HCT116 (cell line): ENCODE data around the gene RHBDD1. TPM values are rescaled to one million over a fixed set of nuclear protein-coding genes. Genes with fewer than 3 reads are reported as not detected.

Experiments used
- ATAC-seq: fragments of 200-7000 bp; cut with Tn5 transposase; 2 replicates; pipeline ENCODE4 v1.9.1; 2020; ENCODE audit warnings: mild to moderate bottlenecking, moderate library complexity
- BruUV-seq: library from RNA; stranded (reverse); fragments of 400-500 nt; replicated peaks from 2 replicates; lab custom pipeline; 2021; lab: Mats Ljungman, UMichigan
- CTCF ChIA-PET: fragments of 300-600 bp; sonication (Branson Sonifier 250); formaldehyde crosslinking; loops from one replicate; lab custom pipeline; 2021; ENCODE audit warnings: antibody characterized with exemption; lab: Charles Lee
- POLR2A ChIA-PET: fragments of 300-600, 350-600 bp; sonication (Branson Sonifier 250); formaldehyde crosslinking; loops from one replicate; lab custom pipeline; 2021; ENCODE audit warnings: antibody characterized with exemption; lab: Charles Lee
- RAD21 ChIA-PET, 2 experiments: fragments of 300-600 bp; sonication (Branson Sonifier 250); formaldehyde crosslinking; loops; one replicate each; lab custom pipeline; 2023; ENCODE audit warnings: low total read pairs in 2 of 2; ENCODE audit not compliant: uncharacterized antibody in 2 of 2, unreplicated experiment in 2 of 2, low non-redundant PET in 1 of 2; lab: Charles Lee
- DNase-seq: peaks from one replicate; pipeline ENCODE4 v3.0.0-alpha.2; 2010; ENCODE audit warnings: low read depth, low spot score
- H2AFZ ChIP-seq: fragments of 200-600 bp; shearing (Covaris generic), sonication (generic); 2 replicates; pipeline ENCODE4 v1.6.1; 2017; ENCODE audit warnings: low read depth, mixed run types, mixed read lengths, antibody characterized with exemption, low read length; ENCODE audit not compliant: poor library complexity, severe bottlenecking
- H3K27ac ChIP-seq: 2 replicates; pipeline ENCODE4 v1.5.1; 2012; ENCODE audit warnings: low read depth, low read length
- H3K27me3 ChIP-seq: fragments of 200-600 bp; sonication (generic); 2 replicates; pipeline ENCODE4 v1.6.1; 2016; ENCODE audit warnings: mixed run types, low read length, mixed read lengths; ENCODE audit not compliant: insufficient read depth
- H3K36me3 ChIP-seq, 2 experiments: fragments of 200-500 bp in 1 of 2; fragments of 200-600 bp in 1 of 2; sonication (Bioruptor generic) in 1 of 2; sonication (generic) in 1 of 2; 2 replicates each; pipeline versions ENCODE4 v1.5.1 to v1.6.1; 2014 to 2016; ENCODE audit warnings: low read length in 2 of 2, inconsistent platforms in 1 of 2, mixed read lengths in 1 of 2, mixed run types in 1 of 2; ENCODE audit not compliant: insufficient read depth in 2 of 2, control insufficient read depth in 1 of 2
- H3K4me1 ChIP-seq, 2 experiments: fragments of 200-600 bp in 1 of 2; sonication (generic) in 1 of 2; 2 replicates each; pipeline versions ENCODE4 v1.5.1 to v1.6.1; 2012 to 2017; ENCODE audit warnings: low read length in 2 of 2, inconsistent platforms in 1 of 2, mild to moderate bottlenecking in 1 of 2, mixed read lengths in 1 of 2, mixed run types in 1 of 2, moderate library complexity in 1 of 2; ENCODE audit not compliant: insufficient read depth in 2 of 2, control insufficient read depth in 1 of 2
- H3K4me2 ChIP-seq: fragments of 200-600 bp; sonication (generic); 2 replicates; pipeline ENCODE4 v1.6.1; 2017; ENCODE audit warnings: mixed run types, low read length, mixed read lengths
- H3K4me3 ChIP-seq, 2 experiments: fragments of 200-600 bp in 1 of 2; sonication (generic) in 1 of 2; replicated peaks in 1 of 2; 2 replicates each; pipeline ENCODE4 v1.5.1; 2011 to 2016; ENCODE audit warnings: low read length in 2 of 2, control low read depth in 1 of 2, low read depth in 1 of 2, mild to moderate bottlenecking in 1 of 2, mixed read lengths in 1 of 2, mixed run types in 1 of 2
- H3K79me2 ChIP-seq: fragments of 200-600 bp; sonication (generic); 2 replicates; pipeline ENCODE4 v1.6.1; 2017; ENCODE audit warnings: mild to moderate bottlenecking, mixed run types, low read length, moderate library complexity, mixed read lengths; ENCODE audit not compliant: insufficient read depth
- H3K9ac ChIP-seq: fragments of 200-600 bp; sonication (generic); 2 replicates; pipeline ENCODE4 v1.6.1; 2016; ENCODE audit warnings: low read length, mixed read lengths
- H3K9me2 ChIP-seq: fragments of 200-600 bp; sonication (generic), shearing (Covaris generic); 2 replicates; pipeline ENCODE4 v1.6.1; 2017; ENCODE audit warnings: mixed run types, mild to moderate bottlenecking, moderate library complexity; ENCODE audit not compliant: insufficient read depth
- H3K9me3 ChIP-seq, 2 experiments: fragments of 200-500 bp in 1 of 2; fragments of 200-600 bp in 1 of 2; sonication (Bioruptor generic) in 1 of 2; sonication (generic) in 1 of 2; 2 replicates each; pipeline ENCODE4 v1.6.1; 2014 to 2017; ENCODE audit warnings: low read length in 2 of 2, mixed read lengths in 2 of 2, inconsistent platforms in 1 of 2, low read depth in 1 of 2, mild to moderate bottlenecking in 1 of 2, mixed run types in 1 of 2, moderate library complexity in 1 of 2; ENCODE audit not compliant: control insufficient read depth in 1 of 2, insufficient read depth in 1 of 2
- H4K20me1 ChIP-seq: fragments of 200-600 bp; sonication (generic), shearing (Covaris generic); 2 replicates; pipeline ENCODE4 v1.6.1; 2017; ENCODE audit warnings: mixed run types, mild to moderate bottlenecking, moderate library complexity; ENCODE audit not compliant: insufficient read depth
- CBX3 ChIP-seq: IDR thresholded peaks from 2 replicates; pipeline ENCODE4 v1.6.1; 2012; ENCODE audit warnings: low read depth
- CEBPB ChIP-seq: IDR thresholded peaks from 2 replicates; pipeline ENCODE4 v1.6.1; 2012; ENCODE audit warnings: low read depth
- CTCF ChIP-seq, 3 experiments: fragments of 200-600 bp in 1 of 3; sonication (generic) in 1 of 3; IDR thresholded peaks in 2 of 3; conservative IDR thresholded peaks in 1 of 3; 2 replicates each; pipeline ENCODE4 v1.5.1; 2012 to 2017; ENCODE audit warnings: low read depth in 2 of 3, low read length in 2 of 3, antibody characterized with exemption in 1 of 3, borderline replicate concordance in 1 of 3, control low read depth in 1 of 3, mild to moderate bottlenecking in 1 of 3, mixed read lengths in 1 of 3, mixed run types in 1 of 3, moderate library complexity in 1 of 3; ENCODE audit not compliant: insufficient read depth in 1 of 3
- EGR1 ChIP-seq: IDR thresholded peaks from 2 replicates; pipeline ENCODE4 v1.6.1; 2012; ENCODE audit warnings: low read depth
- EZH2phosphoT487 ChIP-seq: fragments of 200-600 bp; IDR thresholded peaks from 2 replicates; pipeline ENCODE4 v1.6.1; 2018; ENCODE audit warnings: antibody characterized with exemption, borderline replicate concordance
- FOSL1 ChIP-seq: IDR thresholded peaks from 2 replicates; pipeline ENCODE4 v1.6.1; 2012; ENCODE audit warnings: low read depth
- POLR2AphosphoS5 ChIP-seq: IDR thresholded peaks from 2 replicates; pipeline ENCODE4 v1.6.1; 2011; ENCODE audit warnings: mild to moderate bottlenecking, low read depth, low read length, moderate library complexity
- RAD21 ChIP-seq: IDR thresholded peaks from 2 replicates; pipeline ENCODE4 v1.6.1; 2012; ENCODE audit warnings: low read depth, mild to moderate bottlenecking
- SRF ChIP-seq: IDR thresholded peaks from 2 replicates; pipeline ENCODE4 v1.6.1; 2012; ENCODE audit warnings: low read depth
- TCF7L2 ChIP-seq: IDR thresholded peaks from 2 replicates; pipeline ENCODE4 v1.7.0; 2011; ENCODE audit warnings: borderline replicate concordance, inconsistent platforms; ENCODE audit not compliant: insufficient read depth, insufficient read length; ENCODE audit errors: extremely low read depth
- intact Hi-C: fragments of 100-400 bp; cut with micrococcal nuclease; formaldehyde crosslinking; loops from 2 replicates; pipeline ENCODE4 v1.10.0; 2022
- total RNA-seq: library from RNA; stranded (reverse); gene quantifications from one replicate; pipeline ENCODE4 v1.2.1, GENCODE V29; 2021; ENCODE audit not compliant: unreplicated experiment
- TF ChIP-seq, protein P1 (sequence below): IDR thresholded peaks from 2 replicates; pipeline ENCODE4 v1.6.1; 2012; ENCODE audit warnings: low read depth
- TF ChIP-seq, protein P2 (sequence below): IDR thresholded peaks from 2 replicates; pipeline ENCODE4 v1.6.1; 2012

RHBDD1 gene
- total RNA-seq, 1 experiment from 2014 or later, result 73.8 TPM

DNA sequence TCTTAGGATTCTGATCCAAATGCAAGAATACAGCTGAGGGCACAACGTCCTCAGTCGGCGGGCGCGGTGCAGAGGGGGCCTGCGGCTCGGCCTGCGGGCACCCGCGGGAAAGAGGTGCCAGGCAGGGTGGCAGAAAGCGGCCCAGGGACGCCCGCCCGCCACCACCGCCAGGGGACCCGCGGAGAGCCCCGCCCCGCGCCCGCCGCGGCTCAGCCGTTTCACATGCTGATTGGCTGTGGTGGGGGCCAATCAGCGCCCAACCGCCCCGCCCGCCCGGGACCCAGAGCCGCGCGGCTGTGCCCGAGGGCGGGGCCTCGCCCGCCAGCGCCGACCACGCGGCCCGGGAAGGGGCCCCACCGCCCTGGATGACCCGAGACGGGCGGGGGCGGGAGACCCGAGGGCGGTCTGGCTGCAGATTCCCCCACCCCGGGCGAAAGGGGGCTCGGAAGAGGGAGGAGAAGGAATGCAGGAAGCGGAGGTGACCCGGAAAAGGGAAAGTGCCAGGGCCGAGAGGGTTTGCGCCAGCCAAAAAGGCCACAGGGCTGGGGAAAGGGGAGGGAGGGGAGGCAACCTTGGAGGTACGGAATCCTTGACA lies 44.3 kb upstream of the RHBDD1 start (continued):
- TF ChIP-seq, protein P1, sequence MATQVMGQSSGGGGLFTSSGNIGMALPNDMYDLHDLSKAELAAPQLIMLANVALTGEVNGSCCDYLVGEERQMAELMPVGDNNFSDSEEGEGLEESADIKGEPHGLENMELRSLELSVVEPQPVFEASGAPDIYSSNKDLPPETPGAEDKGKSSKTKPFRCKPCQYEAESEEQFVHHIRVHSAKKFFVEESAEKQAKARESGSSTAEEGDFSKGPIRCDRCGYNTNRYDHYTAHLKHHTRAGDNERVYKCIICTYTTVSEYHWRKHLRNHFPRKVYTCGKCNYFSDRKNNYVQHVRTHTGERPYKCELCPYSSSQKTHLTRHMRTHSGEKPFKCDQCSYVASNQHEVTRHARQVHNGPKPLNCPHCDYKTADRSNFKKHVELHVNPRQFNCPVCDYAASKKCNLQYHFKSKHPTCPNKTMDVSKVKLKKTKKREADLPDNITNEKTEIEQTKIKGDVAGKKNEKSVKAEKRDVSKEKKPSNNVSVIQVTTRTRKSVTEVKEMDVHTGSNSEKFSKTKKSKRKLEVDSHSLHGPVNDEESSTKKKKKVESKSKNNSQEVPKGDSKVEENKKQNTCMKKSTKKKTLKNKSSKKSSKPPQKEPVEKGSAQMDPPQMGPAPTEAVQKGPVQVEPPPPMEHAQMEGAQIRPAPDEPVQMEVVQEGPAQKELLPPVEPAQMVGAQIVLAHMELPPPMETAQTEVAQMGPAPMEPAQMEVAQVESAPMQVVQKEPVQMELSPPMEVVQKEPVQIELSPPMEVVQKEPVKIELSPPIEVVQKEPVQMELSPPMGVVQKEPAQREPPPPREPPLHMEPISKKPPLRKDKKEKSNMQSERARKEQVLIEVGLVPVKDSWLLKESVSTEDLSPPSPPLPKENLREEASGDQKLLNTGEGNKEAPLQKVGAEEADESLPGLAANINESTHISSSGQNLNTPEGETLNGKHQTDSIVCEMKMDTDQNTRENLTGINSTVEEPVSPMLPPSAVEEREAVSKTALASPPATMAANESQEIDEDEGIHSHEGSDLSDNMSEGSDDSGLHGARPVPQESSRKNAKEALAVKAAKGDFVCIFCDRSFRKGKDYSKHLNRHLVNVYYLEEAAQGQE, result no peak
- TF ChIP-seq CEBPB (no peak), RAD21 (no peak), FOSL1 (no peak), TCF7L2 (no peak), CBX3 (no peak), EGR1 (no peak), EZH2phosphoT487 (no peak), SRF (no peak)

GRCh38 chr2:226792155-226792881 lies 43.5 kb upstream of the RHBDD1 start:
- Histone ChIP-seq H3K4me1 (peaks cover 8 to 35% of the 10 kb centered on the region in 2 experiments; a peak in 3 of 4 replicates), H3K4me3 (no peak overlapping the region), H3K9me3 (peaks cover 0 to 9% of the 10 kb centered on the region in 2 experiments; a peak in 1 of 4 replicates), H3K9me2 (no peaks in the 10 kb centered on the region), H3K27ac (peak overlapping the region; percentile 37), H3K79me2 (peaks cover 98% of the 10 kb centered on the region), H2AFZ (no peak overlapping the region)
- DNase-seq, result no peak
- intact Hi-C loops, result no loop called here
- CTCF ChIA-PET, result no interaction called here
- no peak for ATAC-seq
- no TSS peak for BruUV-seq
- TF ChIP-seq POLR2AphosphoS5 (peak; percentile 21; the same call in 1 of the 2 replicates), EGR1 (no peak), CTCF (IDR thresholded peaks at IDR 0.05 in 2 of 3, conservative IDR thresholded peaks at IDR 0.05 in 1 of 3; ENCODE audit: borderline replicate concordance in 1 of 3, insufficient read depth in 1 of 3, low read depth in 2 of 3, low read length in 2 of 3) (no peak)
- TF ChIP-seq, protein P2, sequence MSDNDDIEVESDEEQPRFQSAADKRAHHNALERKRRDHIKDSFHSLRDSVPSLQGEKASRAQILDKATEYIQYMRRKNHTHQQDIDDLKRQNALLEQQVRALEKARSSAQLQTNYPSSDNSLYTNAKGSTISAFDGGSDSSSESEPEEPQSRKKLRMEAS, result no peak
- TF ChIP-seq, all 23 proteins: peak for 1
- Histone ChIP-seq H3K36me3 (peaks cover 14 to 72% of the 10 kb centered on the region in 2 experiments), H3K9ac (no peak overlapping the region), H3K4me2 (no peak overlapping the region), H4K20me1 (no peaks in the 10 kb centered on the region), H3K27me3 (no peaks in the 10 kb centered on the region)
- RAD21 ChIA-PET, result no interaction called here
- POLR2A ChIA-PET, result no interaction called here
